SU-DHL-6 (cell line): ENCODE measurements around the gene PRDM1.

Experiments used
- H2AFZ ChIP-seq: fragments of 200-600 bp; sonication (generic); 2 replicates; pipeline ENCODE4 v1.6.1; 2014; ENCODE audit warnings: low read depth, mild to moderate bottlenecking, moderate library complexity, mixed read lengths, antibody characterized with exemption, low read length; ENCODE audit not compliant: severe bottlenecking
- H3F3A ChIP-seq: fragments of 200-600 bp; shearing (Covaris generic); 2 replicates; pipeline ENCODE4 v1.6.0; 2016; ENCODE audit warnings: antibody characterized with exemption, mild to moderate bottlenecking; ENCODE audit not compliant: insufficient read depth
- H3K27ac ChIP-seq: fragments of 200-600 bp; sonication (generic); 2 replicates; pipeline ENCODE4 v1.5.1; 2016; ENCODE audit warnings: low read depth, mild to moderate bottlenecking, low read length, moderate library complexity, mixed read lengths
- H3K27me3 ChIP-seq: fragments of 200-600 bp; sonication (generic), shearing (Covaris generic); 2 replicates; pipeline ENCODE4 v1.6.0; 2014; ENCODE audit warnings: mild to moderate bottlenecking, low read length
- H3K36me3 ChIP-seq: fragments of 200-600 bp; sonication (generic); 2 replicates; pipeline ENCODE4 v1.6.1; 2014; ENCODE audit warnings: mild to moderate bottlenecking, low read length, mixed read lengths
- H3K4me2 ChIP-seq: fragments of 300-600, 200-600 bp; shearing (Covaris generic), sonication (generic); 2 replicates; pipeline ENCODE4 v1.6.0; 2014; ENCODE audit warnings: low read length, low read depth, mild to moderate bottlenecking; ENCODE audit not compliant: poor library complexity, severe bottlenecking
- H3K4me3 ChIP-seq: fragments of 200-600 bp; sonication (generic); 2 replicates; pipeline ENCODE4 v1.5.1; 2014; ENCODE audit warnings: antibody characterized with exemption, low read length, mild to moderate bottlenecking, mixed read lengths; ENCODE audit not compliant: insufficient read depth, poor library complexity, severe bottlenecking
- H3K79me2 ChIP-seq: fragments of 200-600 bp; sonication (generic); 2 replicates; pipeline ENCODE4 v1.6.1; 2014; ENCODE audit warnings: mild to moderate bottlenecking, low read length, moderate library complexity; ENCODE audit not compliant: insufficient read depth
- H3K9ac ChIP-seq: fragments of 200-600 bp; sonication (generic); 2 replicates; pipeline ENCODE4 v1.7.0; 2014; ENCODE audit warnings: mild to moderate bottlenecking, low read length
- H3K9me2 ChIP-seq: fragments of 200-600 bp; sonication (generic); replicated peaks from 2 replicates; pipeline ENCODE4 v1.6.1; 2014; ENCODE audit warnings: low read length; ENCODE audit not compliant: insufficient read depth
- H3K9me3 ChIP-seq: fragments of 200-600 bp; sonication (generic); 2 replicates; pipeline ENCODE4 v1.6.1; 2014; ENCODE audit warnings: low read length, mixed read lengths; ENCODE audit not compliant: insufficient read depth
- H4K20me1 ChIP-seq: fragments of 200-600 bp; sonication (generic); 2 replicates; pipeline ENCODE4 v1.6.1; 2014; ENCODE audit warnings: low read depth, mild to moderate bottlenecking, antibody characterized with exemption, low read length, moderate library complexity, mixed read lengths
- CTCF ChIP-seq: fragments of 200-600 bp; sonication (generic); IDR thresholded peaks from one replicate; pipeline ENCODE4 v1.5.1; 2017; ENCODE audit warnings: antibody characterized with exemption, mild to moderate bottlenecking, low read length, moderate library complexity; ENCODE audit not compliant: insufficient read depth, poor library complexity, severe bottlenecking
- EZH2phosphoT487 ChIP-seq: fragments of 200-600 bp; sonication (generic), shearing (Covaris generic); conservative IDR thresholded peaks from 2 replicates; pipeline ENCODE4 v1.6.1; 2018; ENCODE audit warnings: mild to moderate bottlenecking, antibody characterized with exemption, low read length, moderate library complexity, mixed read lengths

Gene PRDM1

GRCh38 chr6:106103728-106104109, 17.6 kb downstream of the PRDM1 start:
- H3K4me2 ChIP-seq = no peak overlapping the region
- no peaks in the 10 kb centered on the region for H3K36me3 ChIP-seq
- no peaks in the 10 kb centered on the region for H3K9me2 ChIP-seq
- no peak overlapping the region for H2AFZ ChIP-seq
- no peak for TF ChIP-seq EZH2phosphoT487
- no peak for TF ChIP-seq CTCF
- H3K4me3 ChIP-seq = no peak overlapping the region
- H3K27me3 ChIP-seq = no peaks in the 10 kb centered on the region
- no peak overlapping the region for H3K9ac ChIP-seq
- H4K20me1 ChIP-seq = no peaks in the 10 kb centered on the region
- H3F3A ChIP-seq = no peaks in the 10 kb centered on the region
- H3K79me2 ChIP-seq = no peaks in the 10 kb centered on the region
- H3K9me3 ChIP-seq = no peaks in the 10 kb centered on the region
- H3K27ac ChIP-seq = no peak overlapping the region

GRCh38 chr6:106104476-106104875, 18.3 kb downstream of the PRDM1 start:
- no peaks in the 10 kb centered on the region for H3F3A ChIP-seq
- H2AFZ ChIP-seq = no peak overlapping the region
- no peak overlapping the region for H3K9ac ChIP-seq
- no peaks in the 10 kb centered on the region for H3K9me2 ChIP-seq
- no peak overlapping the region for H3K4me2 ChIP-seq
- H3K9me3 ChIP-seq = no peaks in the 10 kb centered on the region
- no peaks in the 10 kb centered on the region for H3K36me3 ChIP-seq
- H3K27me3 ChIP-seq = no peaks in the 10 kb centered on the region
- H3K4me3 ChIP-seq = no peak overlapping the region
- H3K79me2 ChIP-seq = no peaks in the 10 kb centered on the region
- H4K20me1 ChIP-seq = no peaks in the 10 kb centered on the region
- no peak for TF ChIP-seq EZH2phosphoT487
- no peak for TF ChIP-seq CTCF
- H3K27ac ChIP-seq = no peak overlapping the region

- no peaks in the 10 kb centered on the region for H3F3A ChIP-seq
- no peaks in the 10 kb centered on the region for H3K9me3 ChIP-seq
- H3K4me2 ChIP-seq = no peak overlapping the region
- no peak overlapping the region for H3K4me3 ChIP-seq
- H3K27ac ChIP-seq = no peak overlapping the region
- H4K20me1 ChIP-seq = no peaks in the 10 kb centered on the region
- TF ChIP-seq EZH2phosphoT487 (no peak), CTCF (no peak)
- no peaks in the 10 kb centered on the region for H3K27me3 ChIP-seq
- no peaks in the 10 kb centered on the region for H3K79me2 ChIP-seq
- no peak overlapping the region for H2AFZ ChIP-seq
- H3K36me3 ChIP-seq = no peaks in the 10 kb centered on the region
- H3K9me2 ChIP-seq = no peaks in the 10 kb centered on the region
- no peak overlapping the region for H3K9ac ChIP-seq
Observed at GRCh38 chr6:106104941-106105340, 18.8 kb downstream of the PRDM1 start.

- Histone ChIP-seq H3K4me2 (no peak overlapping the region), H3K9me3 (no peaks in the 10 kb centered on the region), H3K9ac (no peak overlapping the region), H4K20me1 (no peaks in the 10 kb centered on the region), H3F3A (no peaks in the 10 kb centered on the region), H3K4me3 (no peak overlapping the region), H3K9me2 (no peaks in the 10 kb centered on the region), H3K27ac (no peak overlapping the region), H3K79me2 (no peaks in the 10 kb centered on the region), H3K27me3 (no peaks in the 10 kb centered on the region), H3K36me3 (no peaks in the 10 kb centered on the region), H2AFZ (no peak overlapping the region)
- TF ChIP-seq CTCF (no peak), EZH2phosphoT487 (no peak)
Observed at GRCh38 chr6:106105493-106105892, 19.4 kb downstream of the PRDM1 start.
